Endothelial cell of umbilical vein (primary cell): ENCODE results near the gene IFITM5. TPM values are rescaled to one million over a fixed set of nuclear protein-coding genes. Genes with fewer than 3 reads are reported as not detected.
"Not testable (repeated sequence)": the region's sequence is repeated elsewhere in the genome, so short reads cannot be mapped to it uniquely, and the experiment has no call there.

Experiments
- BruUV-seq: library from RNA; stranded (reverse); fragments of 400-500 nt; replicated peaks from 2 replicates; lab custom pipeline; 2021; lab: Mats Ljungman, UMichigan
- CTCF ChIA-PET: fragments of 300-600, 350-600 bp; sonication (Branson Sonifier 250); formaldehyde crosslinking; loops from one replicate; lab custom pipeline; 2021; ENCODE audit warnings: antibody characterized with exemption, inconsistent platforms; lab: Charles Lee
- POLR2A ChIA-PET: fragments of 300-600, 350-600 bp; sonication (Branson Sonifier 250); formaldehyde crosslinking; loops from one replicate; lab custom pipeline; 2021; ENCODE audit warnings: antibody characterized with exemption, inconsistent platforms; lab: Charles Lee
- DNase-seq: peaks from one replicate; pipeline ENCODE4 v3.0.0-alpha.2; 2011; ENCODE audit warnings: low read depth, low spot score
- FAIRE-seq: peaks from 2 replicates; lab custom pipeline; 2011; peaks lifted over from hg19 to GRCh38; lab: Jason Lieb, UNC
- H2AFZ ChIP-seq: 2 replicates; pipeline ENCODE4 v1.6.0; 2012; ENCODE audit warnings: low read depth, low read length, control low read depth, inconsistent platforms
- H3K27ac ChIP-seq: 2 replicates; pipeline ENCODE4 v1.5.1; 2011; ENCODE audit warnings: low read depth, mild to moderate bottlenecking, control low read depth, low read length, moderate library complexity; ENCODE audit not compliant: insufficient read depth
- H3K27me3 ChIP-seq, 2 experiments: 2 replicates each; pipeline versions ENCODE4 v1.6.0 to v1.6.1; 2011; ENCODE audit warnings: low read length in 2 of 2, mixed read lengths in 1 of 2; ENCODE audit not compliant: control insufficient read depth in 2 of 2, insufficient read depth in 2 of 2
- H3K36me3 ChIP-seq, 2 experiments: 2 replicates in 1 of 2; 3 replicates in 1 of 2; pipeline ENCODE4 v1.5.1; 2011; ENCODE audit warnings: low read length in 2 of 2, mild to moderate bottlenecking in 1 of 2, moderate library complexity in 1 of 2; ENCODE audit not compliant: control insufficient read depth in 2 of 2, insufficient read depth in 2 of 2; ENCODE audit errors: extremely low read depth in 1 of 2
- H3K4me1 ChIP-seq: 3 replicates; pipeline ENCODE4 v1.5.1; 2011; ENCODE audit warnings: mild to moderate bottlenecking, low read length; ENCODE audit not compliant: control insufficient read depth, insufficient read depth; ENCODE audit errors: extremely low read depth
- H3K4me2 ChIP-seq: 2 replicates; pipeline ENCODE4 v1.6.1; 2011; ENCODE audit warnings: low read length, control low read depth, mixed read lengths; ENCODE audit not compliant: insufficient read depth
- H3K4me3 ChIP-seq, 3 experiments: fragments of 200-600 bp in 1 of 3; sonication (generic), shearing (Covaris generic) in 1 of 3; replicated peaks in 1 of 3; 2 replicates each; pipeline ENCODE4 v1.5.1; 2011 to 2016; ENCODE audit warnings: control low read depth in 3 of 3, low read length in 3 of 3, mild to moderate bottlenecking in 2 of 3, inconsistent platforms in 1 of 3, low read depth in 1 of 3, moderate library complexity in 1 of 3; ENCODE audit not compliant: insufficient read depth in 1 of 3
- H3K79me2 ChIP-seq: 2 replicates; pipeline ENCODE4 v1.6.0; 2012; ENCODE audit warnings: low read length, inconsistent platforms; ENCODE audit not compliant: control insufficient read depth, insufficient read depth
- H3K9ac ChIP-seq: replicated peaks from 2 replicates; pipeline ENCODE3; 2011; ENCODE audit warnings: low read length, control low read depth; ENCODE audit not compliant: insufficient read depth; ENCODE audit errors: extremely low read depth
- H3K9me1 ChIP-seq: replicated peaks from 3 replicates; pipeline ENCODE4 v1.6.0; 2011; ENCODE audit warnings: mild to moderate bottlenecking, low read length; ENCODE audit not compliant: control insufficient read depth, insufficient read depth; ENCODE audit errors: extremely low read depth
- H3K9me3 ChIP-seq: replicated peaks from 2 replicates; pipeline ENCODE4 v1.5.1; 2012; ENCODE audit warnings: low read length, inconsistent platforms; ENCODE audit not compliant: control insufficient read depth, insufficient read depth
- H4K20me1 ChIP-seq: replicated peaks from 2 replicates; pipeline ENCODE3; 2011; ENCODE audit warnings: mild to moderate bottlenecking, low read length; ENCODE audit not compliant: control insufficient read depth, insufficient read depth; ENCODE audit errors: extremely low read depth
- EZH2 ChIP-seq: IDR thresholded peaks from 2 replicates; pipeline ENCODE4 v1.6.1; 2012; ENCODE audit warnings: borderline replicate concordance, low read depth, mild to moderate bottlenecking, moderate library complexity, low read length, inconsistent platforms; ENCODE audit not compliant: severe bottlenecking
- FOS ChIP-seq: IDR thresholded peaks from 2 replicates; pipeline ENCODE4 v1.6.1; 2011; ENCODE audit warnings: mild to moderate bottlenecking, low read length, moderate library complexity, borderline replicate concordance; ENCODE audit not compliant: insufficient read depth
- JUN ChIP-seq: IDR thresholded peaks from 2 replicates; pipeline ENCODE4 v1.6.1; 2011; ENCODE audit warnings: borderline replicate concordance, low read depth; ENCODE audit not compliant: insufficient read length, insufficient read depth
- MYC ChIP-seq: IDR thresholded peaks from one replicate; pipeline ENCODE4 v1.6.1; 2011; ENCODE audit warnings: mild to moderate bottlenecking, low read depth, low read length
- dilution Hi-C: fragments of 300-500 bp; cut with MboI; formaldehyde crosslinking; loops from one replicate; pipeline ENCODE4 v1.15.0; 2019; ENCODE audit warnings: low sequenced_read_pairs; ENCODE audit not compliant: extremely low pct_ligation_motif_present
- intact Hi-C: fragments of 100-400 bp; cut with micrococcal nuclease; formaldehyde crosslinking; loops from one replicate; pipeline ENCODE4 v1.10.0; 2022
- polyA plus RNA-seq, 4 experiments: library from polyadenylated mRNA; depleted of rRNA in 3 of 4; stranded (reverse) in 3 of 4; unstranded in 1 of 4; fragments of >200 nt; gene quantifications; 2 replicates each; pipeline versions ENCODE4 v1.2.1 to v1.2.3, GENCODE V29; 2011 to 2012; ENCODE audit warnings: missing spikeins in 1 of 4
- total RNA-seq: library from RNA; stranded (reverse); gene quantifications from 2 replicates; pipeline ENCODE4 v1.2.3, GENCODE V29; 2021
- TF ChIP-seq, protein P1 (sequence below), 2 donors: IDR thresholded peaks; 1 replicate in 1 of 2; 2 replicates in 1 of 2; pipeline ENCODE4 v1.5.1; 2011; ENCODE audit warnings: low read length in 2 of 2, mild to moderate bottlenecking in 2 of 2, moderate library complexity in 2 of 2, control low read depth in 1 of 2, inconsistent platforms in 1 of 2, low read depth in 1 of 2; ENCODE audit not compliant: insufficient read depth in 1 of 2; ENCODE audit errors: extremely low read depth in 1 of 2

IFITM5 gene
- total and polyA plus RNA-seq, 2 donors (not counting 3 experiments of a cell fraction or from before 2014, with no cell fraction given): not detected

GRCh38 chr11:334264-334994 lies 35.1 kb upstream of the IFITM5 start:
- Histone ChIP-seq H3K9me1 (no peaks in the 10 kb centered on the region), H3K27ac (no peak overlapping the region), H3K9ac (no peak overlapping the region), H2AFZ (no peak overlapping the region), H3K27me3 (peaks cover 0 to under 1% of the 10 kb centered on the region in 2 experiments), H3K9me3 (no peaks in the 10 kb centered on the region), H4K20me1 (no peaks in the 10 kb centered on the region), H3K4me1 (peaks cover 15% of the 10 kb centered on the region), H3K79me2 (no peaks in the 10 kb centered on the region), H3K36me3 (no peaks in the 10 kb centered on the region), H3K4me2 (no peak overlapping the region), H3K4me3 (no peak overlapping the region)
- ChIA-PET CTCF (no interaction called here), POLR2A (no interaction called here)
- no peak for FAIRE-seq
- dilution Hi-C loops (no loop called here), intact Hi-C loops (no loop called here)
- DNase-seq: no peak
- TF ChIP-seq FOS: no peak
- TF ChIP-seq, protein P1, sequence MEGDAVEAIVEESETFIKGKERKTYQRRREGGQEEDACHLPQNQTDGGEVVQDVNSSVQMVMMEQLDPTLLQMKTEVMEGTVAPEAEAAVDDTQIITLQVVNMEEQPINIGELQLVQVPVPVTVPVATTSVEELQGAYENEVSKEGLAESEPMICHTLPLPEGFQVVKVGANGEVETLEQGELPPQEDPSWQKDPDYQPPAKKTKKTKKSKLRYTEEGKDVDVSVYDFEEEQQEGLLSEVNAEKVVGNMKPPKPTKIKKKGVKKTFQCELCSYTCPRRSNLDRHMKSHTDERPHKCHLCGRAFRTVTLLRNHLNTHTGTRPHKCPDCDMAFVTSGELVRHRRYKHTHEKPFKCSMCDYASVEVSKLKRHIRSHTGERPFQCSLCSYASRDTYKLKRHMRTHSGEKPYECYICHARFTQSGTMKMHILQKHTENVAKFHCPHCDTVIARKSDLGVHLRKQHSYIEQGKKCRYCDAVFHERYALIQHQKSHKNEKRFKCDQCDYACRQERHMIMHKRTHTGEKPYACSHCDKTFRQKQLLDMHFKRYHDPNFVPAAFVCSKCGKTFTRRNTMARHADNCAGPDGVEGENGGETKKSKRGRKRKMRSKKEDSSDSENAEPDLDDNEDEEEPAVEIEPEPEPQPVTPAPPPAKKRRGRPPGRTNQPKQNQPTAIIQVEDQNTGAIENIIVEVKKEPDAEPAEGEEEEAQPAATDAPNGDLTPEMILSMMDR (IDR thresholded peaks at IDR 0.05; ENCODE audit: extremely low read depth in 1 of 2, insufficient read depth in 1 of 2, low read depth in 1 of 2, low read length in 2 of 2): no peak
- no peak for TF ChIP-seq EZH2
- no peak for TF ChIP-seq MYC
- no peak for TF ChIP-seq JUN
- BruUV-seq: no TSS peak

- CTCF ChIA-PET, BruUV-seq: not testable (repeated sequence)
Measured at GRCh38 chr11:333616-334263, 34.4 kb upstream of the IFITM5 start.

More at GRCh38 chr11:333616-334263, 34.4 kb upstream of the IFITM5 start:
- H3K4me3 ChIP-seq, FAIRE-seq, H3K9ac ChIP-seq, H3K4me2 ChIP-seq, H3K27ac ChIP-seq, H3K9me3 ChIP-seq, H3K9me1 ChIP-seq, H2AFZ ChIP-seq, H3K79me2 ChIP-seq, H3K27me3 ChIP-seq, DNase-seq, H3K36me3 ChIP-seq, intact Hi-C loops, POLR2A ChIA-PET, dilution Hi-C loops, H4K20me1 ChIP-seq: not testable (repeated sequence)
- H3K4me1 ChIP-seq: peaks cover 15% of the 10 kb centered on the region
